ENCODE data around the gene EBF4. TPM values are rescaled to one million over a fixed set of nuclear protein-coding genes. Genes with fewer than 3 reads are reported as not detected.

EBF4 gene
- total RNA-seq, 2 donors from 2014 or later = 6.4 to 12.1 TPM

DNA sequence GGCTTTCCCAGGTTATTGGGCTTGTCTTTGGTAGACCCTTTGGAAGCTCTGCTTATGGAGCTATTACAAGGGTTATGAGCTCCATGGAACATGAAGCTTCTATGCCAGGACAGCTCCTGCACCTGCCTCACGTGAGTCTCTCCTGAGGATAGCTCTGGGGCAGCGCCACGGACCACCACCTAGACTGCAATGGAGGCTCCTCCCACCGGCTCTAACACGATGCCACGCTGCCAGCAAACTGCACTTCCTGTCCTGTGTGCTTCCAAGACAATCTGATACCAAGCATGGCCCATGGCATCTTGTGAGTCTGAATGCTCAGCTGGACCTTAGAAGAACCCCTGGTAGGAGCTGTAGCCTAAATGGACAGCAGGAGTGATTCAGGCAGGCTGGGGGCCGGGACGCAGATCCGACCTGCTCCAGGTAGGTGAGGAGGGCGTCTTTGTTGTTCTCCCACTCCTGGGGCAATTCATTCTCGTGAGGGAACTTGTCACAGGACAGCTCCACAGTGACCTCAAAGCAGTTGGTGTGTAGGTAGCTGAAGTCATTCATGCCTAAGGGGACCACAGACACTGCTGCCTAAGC lies 102.4 kb downstream of the EBF4 start:
- Histone ChIP-seq H3K4me1 (ENCODE audit: control insufficient read depth, insufficient read depth, low read length) (no peaks in the 10 kb centered on the region), H3K9me3 (ENCODE audit: control insufficient read depth, low read length) (no peaks in the 10 kb centered on the region), H3K4me3 (ENCODE audit: low read length) (no peak overlapping the region), H3K27me3 (ENCODE audit: control insufficient read depth, insufficient read depth, low read length, poor library complexity, severe bottlenecking) (no peaks in the 10 kb centered on the region), H3K9ac (ENCODE audit: extremely low read depth, low read length, poor library complexity, severe bottlenecking) (no peak overlapping the region), H3K27ac (ENCODE audit: low read depth, low read length) (no peak overlapping the region), H3K36me3 (ENCODE audit: control insufficient read depth, insufficient read depth, low read length) (peaks cover 27% of the 10 kb centered on the region)
- Mint-ChIP-seq H3K4me3 (no peak overlapping the region), H3K27me3 (ENCODE audit: insufficient read depth) (peaks cover 11% of the 10 kb centered on the region), H3K9me3 (no peaks in the 10 kb centered on the region), H3K4me1 (peaks cover 9% of the 10 kb centered on the region), H3K36me3 (ENCODE audit: low read depth) (peaks cover 38% of the 10 kb centered on the region), H3K27ac (no peak overlapping the region)
- 95 to 97% methylated on average over 11 of the region's 11 CpGs for WGBS, 2 experiments (ENCODE audit: insufficient coverage in 1 of 2, insufficient read length in 1 of 2)
- DNase-seq = no peak
- TF ChIP-seq, protein P1, sequence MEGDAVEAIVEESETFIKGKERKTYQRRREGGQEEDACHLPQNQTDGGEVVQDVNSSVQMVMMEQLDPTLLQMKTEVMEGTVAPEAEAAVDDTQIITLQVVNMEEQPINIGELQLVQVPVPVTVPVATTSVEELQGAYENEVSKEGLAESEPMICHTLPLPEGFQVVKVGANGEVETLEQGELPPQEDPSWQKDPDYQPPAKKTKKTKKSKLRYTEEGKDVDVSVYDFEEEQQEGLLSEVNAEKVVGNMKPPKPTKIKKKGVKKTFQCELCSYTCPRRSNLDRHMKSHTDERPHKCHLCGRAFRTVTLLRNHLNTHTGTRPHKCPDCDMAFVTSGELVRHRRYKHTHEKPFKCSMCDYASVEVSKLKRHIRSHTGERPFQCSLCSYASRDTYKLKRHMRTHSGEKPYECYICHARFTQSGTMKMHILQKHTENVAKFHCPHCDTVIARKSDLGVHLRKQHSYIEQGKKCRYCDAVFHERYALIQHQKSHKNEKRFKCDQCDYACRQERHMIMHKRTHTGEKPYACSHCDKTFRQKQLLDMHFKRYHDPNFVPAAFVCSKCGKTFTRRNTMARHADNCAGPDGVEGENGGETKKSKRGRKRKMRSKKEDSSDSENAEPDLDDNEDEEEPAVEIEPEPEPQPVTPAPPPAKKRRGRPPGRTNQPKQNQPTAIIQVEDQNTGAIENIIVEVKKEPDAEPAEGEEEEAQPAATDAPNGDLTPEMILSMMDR (conservative IDR thresholded peaks at IDR 0.05) = no peak

DNA sequence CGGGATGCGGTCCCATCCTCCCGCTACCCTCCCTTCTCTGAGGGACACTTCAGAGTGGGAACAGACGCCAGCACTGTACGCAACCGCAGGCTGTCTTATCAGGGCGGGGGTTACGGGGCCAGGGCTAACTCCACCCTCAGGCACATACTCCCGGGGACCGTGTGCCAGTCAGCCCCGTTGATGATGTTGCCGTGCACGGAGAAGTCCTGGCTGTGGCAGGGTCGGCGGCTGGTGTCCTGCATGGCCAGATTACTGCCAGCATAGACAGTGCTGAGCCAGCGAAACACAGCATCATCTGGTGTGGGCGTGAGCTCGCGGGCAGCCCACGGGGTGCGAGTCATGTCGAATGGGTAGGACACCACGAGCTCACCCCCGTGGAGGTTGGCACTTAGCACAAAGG lies 102.9 kb downstream of the EBF4 start:
- Histone ChIP-seq H3K9me3 (ENCODE audit: control insufficient read depth, low read length) (no peaks in the 10 kb centered on the region), H3K36me3 (ENCODE audit: control insufficient read depth, insufficient read depth, low read length) (peaks cover 27% of the 10 kb centered on the region), H3K4me3 (ENCODE audit: low read length) (no peak overlapping the region), H3K27ac (ENCODE audit: low read depth, low read length) (no peak overlapping the region), H3K27me3 (ENCODE audit: control insufficient read depth, insufficient read depth, low read length, poor library complexity, severe bottlenecking) (no peaks in the 10 kb centered on the region), H3K9ac (ENCODE audit: extremely low read depth, low read length, poor library complexity, severe bottlenecking) (no peak overlapping the region), H3K4me1 (ENCODE audit: control insufficient read depth, insufficient read depth, low read length) (no peaks in the 10 kb centered on the region)
- Mint-ChIP-seq H3K36me3 (ENCODE audit: low read depth) (peaks cover 38% of the 10 kb centered on the region), H3K27ac (no peak overlapping the region), H3K27me3 (ENCODE audit: insufficient read depth) (peaks cover 7% of the 10 kb centered on the region), H3K4me3 (no peak overlapping the region), H3K4me1 (peaks cover 9% of the 10 kb centered on the region), H3K9me3 (no peaks in the 10 kb centered on the region)
- TF ChIP-seq, protein P1 (conservative IDR thresholded peaks at IDR 0.05) = no peak
- no peak for DNase-seq
- WGBS, 2 experiments (ENCODE audit: insufficient coverage in 1 of 2, insufficient read length in 1 of 2) = 90 to 96% methylated on average over 20 to 24 of the region's 24 CpGs

DNA sequence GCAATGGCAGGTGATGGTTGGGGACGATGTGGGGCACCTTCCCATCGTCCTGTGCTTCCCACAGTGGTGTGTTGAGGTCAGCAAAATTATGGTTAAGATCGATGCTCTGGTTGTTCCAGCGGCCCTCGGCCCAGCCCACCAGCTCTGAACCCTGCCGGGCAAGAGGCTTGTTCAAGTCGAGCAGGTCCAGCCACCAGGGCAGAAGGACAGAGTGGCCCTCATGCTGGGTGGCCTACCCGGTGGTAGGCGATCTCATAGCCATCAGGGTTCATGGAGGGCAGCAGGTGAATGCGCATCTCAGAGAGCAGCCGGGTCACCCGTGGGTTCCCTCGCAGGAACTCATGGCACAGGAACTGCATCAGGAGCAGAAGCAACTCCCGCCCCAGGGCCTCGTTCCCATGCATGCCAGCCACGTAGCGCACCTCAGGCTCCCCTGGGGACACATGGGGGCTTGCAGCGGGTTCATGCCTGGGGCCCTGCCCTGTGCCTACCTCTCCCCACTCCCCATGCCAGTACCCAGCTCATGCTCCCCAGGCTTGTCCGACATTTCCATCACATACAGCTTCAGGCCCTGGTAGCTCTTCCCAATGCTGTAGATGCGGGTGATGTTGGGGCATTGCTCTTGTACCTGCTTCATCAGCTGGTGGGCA lies 103.6 kb downstream of the EBF4 start:
- DNase-seq = no peak
- H3K9me3 Mint-ChIP-seq = no peaks in the 10 kb centered on the region
- no peak overlapping the region for H3K27ac ChIP-seq (ENCODE audit: low read depth, low read length)
- H3K4me1 ChIP-seq (ENCODE audit: control insufficient read depth, insufficient read depth, low read length) = no peaks in the 10 kb centered on the region
- peaks cover 38% of the 10 kb centered on the region for H3K36me3 Mint-ChIP-seq (ENCODE audit: low read depth)
- H3K9me3 ChIP-seq (ENCODE audit: control insufficient read depth, low read length) = no peaks in the 10 kb centered on the region
- H3K36me3 ChIP-seq (ENCODE audit: control insufficient read depth, insufficient read depth, low read length) = peaks cover 27% of the 10 kb centered on the region
- H3K27me3 Mint-ChIP-seq (ENCODE audit: insufficient read depth) = peaks cover 8% of the 10 kb centered on the region
- WGBS, 2 experiments (ENCODE audit: insufficient coverage in 1 of 2, insufficient read length in 1 of 2) = 92 to 95% methylated on average over 15 to 20 of the region's 20 CpGs
- H3K27me3 ChIP-seq (ENCODE audit: control insufficient read depth, insufficient read depth, low read length, poor library complexity, severe bottlenecking) = peaks cover 2% of the 10 kb centered on the region
- H3K4me3 ChIP-seq (ENCODE audit: low read length) = no peak overlapping the region
- TF ChIP-seq, protein P1 (conservative IDR thresholded peaks at IDR 0.05) = no peak
- H3K27ac Mint-ChIP-seq = no peak overlapping the region
- no peak overlapping the region for H3K4me3 Mint-ChIP-seq
- H3K9ac ChIP-seq (ENCODE audit: extremely low read depth, low read length, poor library complexity, severe bottlenecking) = no peak overlapping the region
- peaks cover 13% of the 10 kb centered on the region for H3K4me1 Mint-ChIP-seq
